BLaER1 treated with 17β-estradiol and CSF1 and Interleukin-3, amounts not matched to agents 10 nM and 100 nM (cell line): ENCODE measurements around the gene MEDAG.

Source experiments
- H3K27ac ChIP-seq, 11 experiments: shearing (Covaris generic); formaldehyde crosslinking; 2 replicates each; pipeline ENCODE4 v1.8.1; 2022
- H3K27me3 ChIP-seq, 11 experiments: shearing (Covaris generic); formaldehyde crosslinking; 2 replicates each; pipeline ENCODE4 v1.8.1; 2022
- H3K36me3 ChIP-seq, 11 experiments: shearing (Covaris generic); formaldehyde crosslinking; 2 replicates each; pipeline ENCODE4 v1.8.1; 2022
- H3K4me1 ChIP-seq, 10 experiments: shearing (Covaris generic); formaldehyde crosslinking; 2 replicates each; pipeline ENCODE4 v1.8.1; 2022
- H3K4me2 ChIP-seq, 11 experiments: shearing (Covaris generic); formaldehyde crosslinking; 2 replicates each; pipeline ENCODE4 v1.8.1; 2022
- H3K4me3 ChIP-seq, 10 experiments: shearing (Covaris generic); formaldehyde crosslinking; 2 replicates each; pipeline ENCODE4 v1.8.1; 2022
- H3K9ac ChIP-seq, 11 experiments: shearing (Covaris generic); formaldehyde crosslinking; 2 replicates each; pipeline ENCODE4 v1.8.1; 2022
- H3K9me3 ChIP-seq, 11 experiments: shearing (Covaris generic); formaldehyde crosslinking; replicated peaks in 1 of 11; 2 replicates each; pipeline ENCODE4 v1.8.1; 2022
- H4K20me1 ChIP-seq, 11 experiments: shearing (Covaris generic); formaldehyde crosslinking; 2 replicates each; pipeline ENCODE4 v1.8.1; 2022
- Cebpa-rat ChIP-seq, 11 experiments: shearing (Covaris generic); IDR thresholded peaks; 2 replicates each; pipeline ENCODE4 v1.8.1; 2022

Gene MEDAG

GRCh38 chr13:30908416-30908980 is 2.4 kb downstream of the MEDAG start:
- no peak overlapping the region for H3K9ac ChIP-seq
- H3K36me3 ChIP-seq: no peaks in the 10 kb centered on the region; a peak in 1 of 22 replicates
- peaks cover 12 to 27% (median 16%) of the 10 kb centered on the region in 11 experiments for H3K9me3 ChIP-seq
- H3K4me2 ChIP-seq: peak overlapping the region in 10 of 11 experiments; percentile 40 to 64 (median 57); a peak in 19 of 22 replicates
- no peak overlapping the region for H3K4me3 ChIP-seq
- H4K20me1 ChIP-seq: no peaks in the 10 kb centered on the region
- TF ChIP-seq Cebpa-rat (IDR thresholded peaks at IDR 0.05): no peak
- no peaks in the 10 kb centered on the region for H3K27me3 ChIP-seq
- peak overlapping the region in 2 of 11 experiments; percentile 52 to 58; a peak in 3 of 22 replicates for H3K27ac ChIP-seq
- H3K4me1 ChIP-seq: peaks cover 8 to 23% (median 20%) of the 10 kb centered on the region in 10 experiments

GRCh38 chr13:30910676-30911075 is 4.6 kb downstream of the MEDAG start:
- Histone ChIP-seq H3K4me2 (no peak overlapping the region), H3K9me3 (peaks cover 10 to 15% (median 13%) of the 10 kb centered on the region in 11 experiments), H3K9ac (no peak overlapping the region), H3K27me3 (no peaks in the 10 kb centered on the region), H3K4me3 (no peak overlapping the region), H3K4me1 (peaks cover 8 to 23% (median 20%) of the 10 kb centered on the region in 10 experiments), H3K27ac (no peak overlapping the region), H3K36me3 (no peaks in the 10 kb centered on the region; a peak in 1 of 22 replicates), H4K20me1 (no peaks in the 10 kb centered on the region)
- TF ChIP-seq Cebpa-rat (IDR thresholded peaks at IDR 0.05): no peak

GRCh38 chr13:30915691-30916541 is 9.8 kb downstream of the MEDAG start:
- Histone ChIP-seq H3K4me1 (peaks cover 0 to 8% (median 0%) of the 10 kb centered on the region in 10 experiments; a peak in 1 of 20 replicates), H3K27ac (no peak overlapping the region), H3K4me2 (no peak overlapping the region), H3K9me3 (no peaks in the 10 kb centered on the region), H3K9ac (no peak overlapping the region), H3K27me3 (no peaks in the 10 kb centered on the region), H3K36me3 (no peaks in the 10 kb centered on the region), H3K4me3 (no peak overlapping the region), H4K20me1 (no peaks in the 10 kb centered on the region)
- TF ChIP-seq Cebpa-rat (IDR thresholded peaks at IDR 0.05): no peak

- H3K27ac ChIP-seq: no peak overlapping the region
- TF ChIP-seq Cebpa-rat (IDR thresholded peaks at IDR 0.05): no peak
- no peak overlapping the region for H3K9ac ChIP-seq
- H3K4me3 ChIP-seq: no peak overlapping the region
- no peak overlapping the region for H3K4me2 ChIP-seq
- no peaks in the 10 kb centered on the region for H3K9me3 ChIP-seq
- H3K4me1 ChIP-seq: peaks cover 0 to 8% (median 0%) of the 10 kb centered on the region in 10 experiments; a peak in 1 of 20 replicates
- H3K27me3 ChIP-seq: no peaks in the 10 kb centered on the region
- H3K36me3 ChIP-seq: no peaks in the 10 kb centered on the region
- H4K20me1 ChIP-seq: no peaks in the 10 kb centered on the region
Observed at GRCh38 chr13:30916991-30917390, 10.9 kb downstream of the MEDAG start.

- Histone ChIP-seq H3K4me3 (no peak overlapping the region), H3K4me2 (peak overlapping the region in 2 of 11 experiments; percentile 26 to 30; a peak in 3 of 22 replicates), H3K9ac (no peak overlapping the region), H3K27me3 (no peaks in the 10 kb centered on the region), H3K4me1 (peaks cover 0 to 8% (median 0%) of the 10 kb centered on the region in 10 experiments; a peak in 1 of 20 replicates), H4K20me1 (no peaks in the 10 kb centered on the region), H3K36me3 (no peaks in the 10 kb centered on the region), H3K9me3 (no peaks in the 10 kb centered on the region), H3K27ac (no peak overlapping the region)
- no peak for TF ChIP-seq Cebpa-rat (IDR thresholded peaks at IDR 0.05)
Observed at GRCh38 chr13:30918662-30919405, 12.8 kb downstream of the MEDAG start.

- Histone ChIP-seq H3K27me3 (no peaks in the 10 kb centered on the region), H3K4me2 (no peak overlapping the region), H3K27ac (no peak overlapping the region), H4K20me1 (no peaks in the 10 kb centered on the region), H3K4me1 (peaks cover 0 to 8% (median 0%) of the 10 kb centered on the region in 10 experiments; a peak in 1 of 20 replicates), H3K9ac (no peak overlapping the region), H3K4me3 (no peak overlapping the region), H3K9me3 (no peaks in the 10 kb centered on the region), H3K36me3 (no peaks in the 10 kb centered on the region)
- TF ChIP-seq Cebpa-rat (IDR thresholded peaks at IDR 0.05): peak in 3 of 11 experiments; percentile 12 to 64 (median 57); a peak in 4 of 22 replicates
Observed at GRCh38 chr13:30920162-30920909, 14.3 kb downstream of the MEDAG start.

GRCh38 chr13:30923418-30923817 is 17.3 kb downstream of the MEDAG start:
- no peak overlapping the region for H3K4me2 ChIP-seq
- H3K4me1 ChIP-seq: peaks cover 0 to 16% (median 0%) of the 10 kb centered on the region in 10 experiments; a peak in 3 of 20 replicates
- H3K4me3 ChIP-seq: no peak overlapping the region
- H3K9me3 ChIP-seq: no peaks in the 10 kb centered on the region
- no peaks in the 10 kb centered on the region for H3K36me3 ChIP-seq
- no peak for TF ChIP-seq Cebpa-rat (IDR thresholded peaks at IDR 0.05)
- no peaks in the 10 kb centered on the region for H3K27me3 ChIP-seq
- H4K20me1 ChIP-seq: no peaks in the 10 kb centered on the region
- no peak overlapping the region for H3K27ac ChIP-seq
- H3K9ac ChIP-seq: no peak overlapping the region

GRCh38 chr13:30924721-30925120 is 18.6 kb downstream of the MEDAG start:
- no peak overlapping the region for H3K4me3 ChIP-seq
- no peaks in the 10 kb centered on the region for H3K36me3 ChIP-seq
- no peaks in the 10 kb centered on the region for H3K9me3 ChIP-seq
- no peak overlapping the region for H3K27ac ChIP-seq
- peaks cover 0 to 8% (median 0%) of the 10 kb centered on the region in 10 experiments; a peak in 2 of 20 replicates for H3K4me1 ChIP-seq
- no peaks in the 10 kb centered on the region for H4K20me1 ChIP-seq
- TF ChIP-seq Cebpa-rat (IDR thresholded peaks at IDR 0.05): no peak
- H3K9ac ChIP-seq: no peak overlapping the region
- no peak overlapping the region for H3K4me2 ChIP-seq
- no peaks in the 10 kb centered on the region for H3K27me3 ChIP-seq
